Activated B cell treated with CpG ODN at 0.5 μM for 24 hours (primary cell): ENCODE measurements around the gene TUBA4B. TPM values are rescaled to one million over a fixed set of nuclear protein-coding genes. Genes with fewer than 3 reads are reported as not detected.
A peak's percentile ranks its signal among the peaks of the same experiment; 100 is the strongest.

ENCODE experiments used
- ATAC-seq: fragments of 200-7000 bp; cut with Tn5 transposase; one replicate; pipeline ENCODE4 v1.10.0; 2021; ENCODE audit warnings: low read depth, mild to moderate bottlenecking, moderate library complexity
- CTCF ChIA-PET: fragments of 350-600 bp; sonication (Branson Sonifier 250); formaldehyde crosslinking; loops from one replicate; lab custom pipeline; 2021; ENCODE audit warnings: antibody characterized with exemption; lab: Charles Lee
- POLR2A ChIA-PET: fragments of 350-600 bp; sonication (Branson Sonifier 250); formaldehyde crosslinking; loops from one replicate; lab custom pipeline; 2021; ENCODE audit warnings: antibody characterized with exemption; lab: Charles Lee
- DNase-seq: peaks from one replicate; pipeline ENCODE4 v3.0.0; 2022
- H3K27ac Mint-ChIP-seq: one replicate; pipeline ENCODE4 v1.8.0; 2020; ENCODE audit warnings: mixed read lengths
- H3K27me3 Mint-ChIP-seq: one replicate; pipeline ENCODE4 v1.8.0; 2021; ENCODE audit warnings: mixed read lengths
- H3K36me3 Mint-ChIP-seq: one replicate; pipeline ENCODE4 v1.8.0; 2021; ENCODE audit warnings: low read depth, mixed read lengths
- H3K4me1 Mint-ChIP-seq: one replicate; pipeline ENCODE4 v1.8.0; 2021; ENCODE audit warnings: mixed read lengths
- H3K4me3 Mint-ChIP-seq: one replicate; pipeline ENCODE4 v1.8.0; 2020; ENCODE audit warnings: mild to moderate bottlenecking, mixed read lengths
- H3K9me3 Mint-ChIP-seq: one replicate; pipeline ENCODE4 v1.8.0; 2020; ENCODE audit warnings: mixed read lengths
- CTCF ChIP-seq: fragments of 200-600 bp; IDR thresholded peaks from one replicate; pipeline ENCODE4 v1.8.0; 2022; ENCODE audit warnings: antibody characterized with exemption, mild to moderate bottlenecking
- intact Hi-C: fragments of 100-400 bp; cut with micrococcal nuclease; formaldehyde crosslinking; loops from one replicate; pipeline ENCODE4 v1.15.1; 2024
- total RNA-seq: library from RNA; stranded (reverse); gene quantifications from 2 replicates; pipeline ENCODE4 v1.2.3, GENCODE V29; 2022

TUBA4B gene
- total RNA-seq, 1 donor from 2014 or later = not detected

DNA sequence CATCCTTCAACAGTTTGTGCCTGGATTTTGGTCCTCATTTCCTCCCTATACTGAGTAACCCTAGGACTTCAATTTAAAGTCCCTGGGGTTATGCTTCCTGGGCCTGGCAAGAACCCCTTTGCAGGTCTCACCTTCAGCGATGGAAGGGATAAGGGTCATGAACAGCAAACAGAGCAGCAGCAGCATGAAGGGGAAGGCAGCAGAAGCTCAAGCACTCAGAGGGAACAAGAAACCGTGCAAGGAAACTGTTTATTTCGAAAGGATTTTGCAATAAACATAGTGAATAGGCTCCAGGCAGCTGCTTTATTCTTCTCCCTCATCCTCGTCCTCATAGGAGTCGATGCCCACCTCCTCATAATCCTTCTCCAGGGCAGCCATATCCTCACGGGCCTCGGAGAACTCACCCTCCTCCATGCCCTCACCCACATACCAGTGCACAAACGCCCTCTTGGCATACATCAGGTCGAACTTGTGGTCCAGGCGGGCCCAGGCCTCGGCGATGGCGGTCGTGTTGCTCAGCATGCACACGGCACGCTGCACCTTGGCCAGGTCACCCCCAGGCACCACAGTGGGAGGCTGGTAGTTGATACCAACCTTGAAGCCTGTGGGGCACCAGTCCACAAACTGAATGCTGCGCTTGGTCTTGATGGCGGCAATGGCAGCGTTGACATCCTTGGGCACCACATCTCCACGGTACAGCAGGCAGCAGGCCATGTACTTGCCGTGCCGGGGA, 2.8 kb upstream of the TUBA4B start:
- ATAC-seq (no peak), DNase-seq (no peak)
- no peaks in the 10 kb centered on the region for H3K27me3 Mint-ChIP-seq
- H3K36me3 Mint-ChIP-seq = peaks cover 55% of the 10 kb centered on the region
- H3K4me3 Mint-ChIP-seq = peak overlapping the region; percentile 82
- intact Hi-C loops = loop anchor here (5.0 kb wide), 1 partner anchor 292 kb away; the partner anchor contains the start of genes CHPF and TMEM198
- H3K27ac Mint-ChIP-seq = peak overlapping the region; percentile 98
- POLR2A ChIA-PET = interaction anchor here (0.6 to 12.0 kb wide), 17 partner anchors 11 to 371 kb away, joined by 3 to 287 read pairs (median 8); partner anchors contain the start of genes ABCB6, ANKZF1, ATG9A and CNPPD1
- CTCF ChIA-PET = interaction anchor here (1.1 to 5.2 kb wide), 4 partner anchors 18 to 44 kb away, joined by 3 to 35 read pairs (median 18); partner anchors contain the start of genes ANKZF1, ATG9A and DNAJB2
- TF ChIP-seq CTCF = no peak
- no peaks in the 10 kb centered on the region for H3K9me3 Mint-ChIP-seq
- H3K4me1 Mint-ChIP-seq = peaks cover 77% of the 10 kb centered on the region

GRCh38 chr2:219251656-219252055, 1.4 kb upstream of the TUBA4B start:
- Mint-ChIP-seq H3K4me1 (peaks cover 76% of the 10 kb centered on the region), H3K9me3 (no peaks in the 10 kb centered on the region), H3K27ac (peak overlapping the region; percentile 98), H3K36me3 (peaks cover 53% of the 10 kb centered on the region), H3K4me3 (peak overlapping the region; percentile 82), H3K27me3 (no peaks in the 10 kb centered on the region)
- intact Hi-C loops = loop anchor here (5.0 kb wide), 1 partner anchor 291 kb away; the partner anchor contains the start of genes CHPF and TMEM198
- no peak for DNase-seq
- no peak for TF ChIP-seq CTCF
- POLR2A ChIA-PET = interaction anchor here (0.6 to 12.0 kb wide), 9 partner anchors 10 to 359 kb away, joined by 3 to 287 read pairs (median 61); partner anchors contain the start of genes ABCB6, ANKZF1, ATG9A and CNPPD1
- CTCF ChIA-PET = interaction anchor here (1.2 to 5.2 kb wide), 3 partner anchors 27 to 80 kb away, joined by 3 to 35 read pairs (median 34); partner anchors contain the start of gene DNAJB2
- ATAC-seq = no peak

- Mint-ChIP-seq H3K4me3 (peak overlapping the region; percentile 82), H3K27ac (peak overlapping the region; percentile 98), H3K36me3 (peaks cover 53% of the 10 kb centered on the region), H3K27me3 (no peaks in the 10 kb centered on the region), H3K4me1 (peaks cover 72% of the 10 kb centered on the region), H3K9me3 (no peaks in the 10 kb centered on the region)
- CTCF ChIA-PET = interaction anchor here (1.2 to 5.2 kb wide), 4 partner anchors 26 to 80 kb away, joined by 3 to 42 read pairs (median 34); partner anchors contain the start of gene DNAJB2
- POLR2A ChIA-PET = interaction anchor here (0.6 to 12.0 kb wide), 15 partner anchors 10 to 961 kb away, joined by 3 to 287 read pairs (median 8); partner anchors contain the start of genes ABCB6, ANKZF1, ATG9A and CNPPD1
- DNase-seq (no peak), ATAC-seq (no peak)
- no peak for TF ChIP-seq CTCF
- intact Hi-C loops = loop anchor here (5.0 kb wide), 1 partner anchor 290 kb away; the partner anchor contains the start of genes CHPF and TMEM198
These were observed 959 bp upstream of the TUBA4B start for GRCh38 chr2:219252084-219252483.

GRCh38 chr2:219252570-219252899, 508 bp upstream of the TUBA4B start:
- no peaks in the 10 kb centered on the region for H3K27me3 Mint-ChIP-seq
- CTCF ChIA-PET = interaction anchor here (4.3 to 4.4 kb wide), 2 partner anchors 26 to 42 kb away, joined by 34 to 42 read pairs; partner anchors contain the start of gene DNAJB2
- TF ChIP-seq CTCF = no peak
- intact Hi-C loops = loop anchor here (5.0 kb wide), 1 partner anchor 290 kb away; the partner anchor contains the start of genes CHPF and TMEM198
- POLR2A ChIA-PET = interaction anchor here (0.6 to 12.0 kb wide), 21 partner anchors 8 to 962 kb away, joined by 3 to 287 read pairs (median 8); partner anchors contain the start of genes ABCB6, ANKZF1, ATG9A and CNPPD1
- H3K36me3 Mint-ChIP-seq = peaks cover 52% of the 10 kb centered on the region
- DNase-seq (no peak), ATAC-seq (no peak)
- peak overlapping the region; percentile 98 for H3K27ac Mint-ChIP-seq
- H3K4me1 Mint-ChIP-seq = peaks cover 67% of the 10 kb centered on the region
- H3K4me3 Mint-ChIP-seq = peak overlapping the region; percentile 82
- H3K9me3 Mint-ChIP-seq = no peaks in the 10 kb centered on the region
